Right lung (tissue), 5 donors: ENCODE measurements around the gene HDHD5. TPM values are rescaled to one million over a fixed set of nuclear protein-coding genes. Genes with fewer than 3 reads are reported as not detected.

Experiments used
- DNase-seq, 2 donors: peaks; one replicate each; pipeline ENCODE4 v3.0.0-alpha.2; 2013
- polyA plus RNA-seq, 5 donors: library from polyadenylated mRNA; unstranded; fragments of 120-200 nt; gene quantifications; one replicate each; pipeline versions ENCODE4 v1.2.1 to v1.2.3, GENCODE V29; 2013; ENCODE audit warnings: inconsistent platforms in 1 of 5, low replicate concordance in 1 of 5; ENCODE audit not compliant: insufficient read length in 5 of 5, insufficient read depth in 1 of 5

HDHD5 gene
- polyA plus RNA-seq, 5 donors, result 28.2 to 41.1 (median 33.2) TPM

DNA sequence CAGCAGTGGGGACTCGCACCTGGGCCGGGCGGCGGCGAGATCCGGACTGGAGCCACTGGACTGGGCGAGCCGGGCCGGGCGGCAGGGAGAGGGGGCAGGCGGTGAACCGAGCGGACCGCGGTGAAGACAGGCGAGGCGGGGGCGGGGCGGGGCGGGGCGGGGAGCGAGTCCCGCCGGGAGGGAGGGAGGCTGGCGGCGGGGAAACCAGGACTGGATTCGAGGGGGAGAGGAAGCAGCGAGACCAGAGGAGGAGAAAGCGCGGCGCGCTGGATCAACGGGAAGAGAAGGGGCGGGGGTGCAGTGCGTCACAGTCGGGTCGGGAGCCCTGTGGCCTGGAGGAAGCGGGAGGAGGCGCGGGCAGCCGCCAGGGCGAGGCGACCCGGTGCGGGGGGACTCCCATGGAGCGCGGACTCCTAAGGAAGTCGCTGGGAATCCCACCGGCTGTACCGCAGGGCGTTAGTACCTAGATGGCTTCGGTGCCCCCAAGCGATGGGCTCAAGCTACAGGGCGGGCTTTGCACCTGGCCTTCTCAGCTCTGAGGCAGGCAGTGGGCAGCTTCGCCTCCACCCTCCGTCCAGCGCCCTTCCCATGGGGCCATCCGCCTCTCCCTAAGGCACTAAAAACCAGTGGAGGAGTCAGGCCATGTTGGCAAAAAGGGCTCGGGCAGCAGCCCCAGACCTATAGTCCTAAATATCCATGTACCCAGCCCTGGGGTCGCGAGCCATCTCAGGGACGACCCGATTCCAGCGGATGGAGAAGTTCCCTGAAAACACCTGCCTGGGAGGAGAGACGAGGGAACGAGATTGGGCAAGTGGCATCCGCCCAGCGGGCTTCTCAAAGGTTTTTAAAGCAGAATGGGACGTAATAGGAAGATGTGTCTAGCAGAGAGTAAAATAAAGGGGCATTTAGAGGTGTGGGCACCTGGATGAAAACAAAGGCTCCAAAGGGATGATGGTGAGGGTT is 37.6 kb downstream of the HDHD5 start, which contains the start of gene TMEM121B:
Gene TMEM121B (minus strand): TSS at position 128 of the 963 bp plus-strand sequence. CDS start 233 bp downstream, outside the sequence.
- peak in 1 of 2 donors; percentile 26 for DNase-seq

DNA sequence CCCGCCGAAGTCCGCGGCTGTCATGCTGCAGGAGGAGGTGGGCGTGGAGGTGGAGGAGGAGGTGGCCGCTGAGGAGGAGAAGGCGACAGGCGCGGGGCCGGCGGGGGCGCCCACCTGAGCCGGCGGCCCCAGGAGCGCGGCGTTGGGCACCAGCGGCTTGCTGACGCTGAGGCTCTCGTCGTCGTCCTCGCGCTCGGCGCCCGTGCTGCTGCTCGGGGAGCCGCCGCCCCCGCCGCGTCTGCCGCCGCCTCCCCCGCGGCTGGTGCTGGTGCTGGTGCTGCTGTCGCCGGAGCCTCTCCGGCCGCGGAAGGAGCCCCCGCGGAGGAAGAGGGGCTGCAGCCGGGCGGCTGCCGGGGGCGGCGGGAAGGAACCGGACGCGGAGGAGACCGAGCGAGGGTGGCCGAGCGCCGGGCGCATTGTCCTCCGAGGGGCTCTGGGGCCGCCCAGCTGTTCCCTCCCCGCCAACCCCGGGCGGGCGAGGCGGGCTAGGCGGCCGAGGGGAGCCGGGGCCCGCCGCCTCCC is 38.3 kb downstream of the HDHD5 start:
- no peak for DNase-seq

DNA sequence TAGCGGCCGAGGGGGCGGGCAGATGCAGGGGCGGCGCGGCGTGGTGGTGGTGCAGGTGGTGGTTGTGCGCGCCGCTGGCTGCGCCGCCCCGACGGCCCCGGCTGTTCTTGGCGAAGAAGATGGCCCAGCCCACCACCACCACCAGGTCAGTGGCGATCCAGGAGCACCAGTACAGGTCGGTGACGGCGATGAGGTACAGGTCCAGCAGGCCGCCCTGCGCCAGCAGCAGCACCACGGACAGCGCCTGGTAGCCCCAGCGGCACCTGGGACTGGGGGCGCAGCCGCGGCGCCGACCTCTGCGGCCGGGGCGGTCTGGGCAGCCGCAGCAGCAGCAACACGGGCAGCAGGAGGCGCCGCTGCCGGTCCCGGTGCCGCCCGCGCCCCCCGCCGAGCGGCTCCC is 38.8 kb downstream of the HDHD5 start:
- peak; percentile 34 to 51 for DNase-seq

DNA sequence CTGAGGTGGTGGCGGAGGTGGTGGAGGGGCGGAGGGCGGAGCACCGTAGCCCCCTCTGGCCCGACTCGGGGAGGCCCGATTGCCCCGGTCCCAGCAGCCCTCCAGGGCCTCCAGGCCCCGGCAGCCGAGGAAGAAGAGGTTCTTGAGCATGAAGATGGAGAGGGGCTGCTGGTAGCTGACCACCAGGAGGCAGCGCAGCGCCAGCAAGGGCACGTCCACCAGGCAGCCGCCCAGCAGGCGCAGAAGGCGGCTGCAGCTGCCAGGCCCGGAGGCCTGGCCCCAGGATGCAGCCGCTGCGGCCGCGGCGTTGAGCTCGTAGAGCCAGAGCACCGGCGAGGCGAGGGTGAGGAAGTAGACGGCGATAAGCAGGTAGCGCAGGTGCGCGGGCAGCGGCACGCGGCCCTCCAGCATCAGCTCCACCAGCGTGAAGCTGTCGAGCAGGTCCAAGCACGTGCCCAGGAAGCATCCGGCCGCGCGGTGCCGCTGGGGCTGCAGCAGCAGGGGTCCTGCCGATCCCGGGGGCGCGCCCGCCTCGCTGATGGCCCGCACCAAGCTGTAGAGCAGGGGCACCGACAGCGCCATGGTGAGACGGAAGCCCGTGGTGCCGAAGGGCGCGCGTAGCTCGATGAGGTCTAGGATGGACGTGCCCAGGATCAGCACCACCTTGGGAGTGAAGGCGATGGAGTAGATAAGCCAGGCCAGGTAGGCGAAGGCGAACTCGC is 39.4 kb downstream of the HDHD5 start:
- no peak for DNase-seq

DNA sequence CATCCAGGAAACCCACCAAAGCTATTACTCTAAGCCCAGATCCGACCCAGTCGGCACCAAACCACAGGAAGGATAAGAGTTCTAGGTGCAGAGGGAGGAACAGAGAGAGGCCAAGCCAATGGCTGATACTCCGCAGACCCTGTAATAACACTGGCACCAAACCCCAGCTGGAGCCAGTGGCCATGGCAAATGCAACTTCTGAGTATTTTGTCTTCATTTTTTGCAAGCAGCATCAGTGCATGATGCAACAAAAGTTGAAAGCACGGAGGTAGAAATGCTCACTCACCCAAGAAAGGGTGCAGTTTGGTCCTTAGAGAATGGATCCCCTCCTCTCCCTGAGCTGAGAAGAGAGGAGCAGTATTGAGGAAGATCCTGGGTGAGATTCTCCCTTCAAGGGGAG is 40.7 kb downstream of the HDHD5 start:
- DNase-seq, result no peak

DNA sequence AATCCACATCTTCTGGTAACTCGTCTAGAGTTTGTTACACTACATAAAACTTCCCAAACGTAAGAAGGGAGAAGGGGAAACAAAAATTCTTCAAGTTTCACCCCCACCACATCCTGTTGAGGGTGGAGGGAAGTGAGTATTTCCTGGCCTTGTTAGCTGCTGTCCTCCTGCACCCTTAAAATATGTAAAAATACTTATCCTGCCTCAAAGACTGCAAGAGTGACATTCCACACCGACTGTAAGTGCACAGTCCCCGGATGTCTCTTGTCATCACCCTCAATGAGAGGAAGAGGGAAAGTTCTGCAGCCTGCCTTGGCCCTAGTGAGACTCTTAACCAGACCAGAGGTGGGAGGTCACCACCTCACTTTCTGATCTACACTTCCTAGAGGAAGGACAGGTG is 41.2 kb downstream of the HDHD5 start:
- no peak for DNase-seq

DNA sequence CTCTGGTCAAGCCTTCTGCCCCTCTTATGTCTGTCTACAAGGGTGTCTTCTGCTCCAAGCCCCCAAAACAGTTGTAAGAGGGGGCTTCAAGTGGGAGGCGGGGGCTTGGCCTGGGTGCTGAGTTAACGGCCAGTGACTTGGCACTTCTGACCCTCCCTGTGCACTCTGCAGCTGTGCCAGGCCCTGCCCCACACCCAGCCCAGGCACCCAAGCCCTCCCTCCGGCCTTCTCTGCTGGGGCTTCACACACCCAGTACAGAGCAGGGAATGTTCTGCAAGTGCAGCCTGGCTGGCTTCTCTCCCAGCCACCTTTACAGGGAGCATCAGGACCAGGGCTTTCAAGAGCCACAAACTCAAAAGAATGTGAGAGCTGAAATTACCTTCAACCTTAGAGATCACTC is 41.7 kb downstream of the HDHD5 start:
- no peak for DNase-seq

DNA sequence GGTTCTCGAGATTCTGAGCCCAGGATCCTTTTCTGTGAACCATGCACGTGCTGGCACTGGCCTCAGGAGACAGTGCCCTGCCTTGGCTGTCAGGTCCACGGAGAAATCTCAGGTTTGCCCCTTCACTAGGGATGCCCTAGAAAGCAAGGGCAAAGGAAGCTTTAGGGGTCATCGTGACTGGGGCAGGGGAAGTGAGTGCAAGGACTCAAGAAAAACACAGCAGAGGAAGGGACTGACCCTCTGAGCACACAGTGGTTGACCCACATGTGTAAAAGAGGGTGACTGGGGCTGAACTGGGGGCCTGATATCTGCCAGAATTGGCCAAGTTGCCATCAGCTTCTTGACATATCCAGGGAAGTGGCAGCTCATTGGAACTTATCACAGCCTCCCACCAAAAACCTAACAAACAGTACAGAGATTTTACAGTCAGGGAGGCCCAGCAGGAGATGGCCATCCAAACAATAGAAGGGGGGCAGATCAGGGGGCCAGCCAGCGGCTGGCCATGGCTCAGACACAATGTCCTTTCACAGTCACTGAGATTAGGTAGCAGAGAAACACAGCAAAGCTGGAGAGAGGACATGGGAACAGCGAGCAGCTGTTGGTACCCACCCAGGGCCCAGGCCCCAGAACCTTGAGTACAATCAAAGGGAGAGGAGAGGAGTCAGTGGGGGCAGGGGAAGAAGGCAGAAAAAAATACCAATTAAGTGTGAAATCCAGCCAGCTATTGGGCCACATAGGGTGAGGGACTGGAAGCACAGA is 42.3 kb downstream of the HDHD5 start:
- DNase-seq, result no peak

DNA sequence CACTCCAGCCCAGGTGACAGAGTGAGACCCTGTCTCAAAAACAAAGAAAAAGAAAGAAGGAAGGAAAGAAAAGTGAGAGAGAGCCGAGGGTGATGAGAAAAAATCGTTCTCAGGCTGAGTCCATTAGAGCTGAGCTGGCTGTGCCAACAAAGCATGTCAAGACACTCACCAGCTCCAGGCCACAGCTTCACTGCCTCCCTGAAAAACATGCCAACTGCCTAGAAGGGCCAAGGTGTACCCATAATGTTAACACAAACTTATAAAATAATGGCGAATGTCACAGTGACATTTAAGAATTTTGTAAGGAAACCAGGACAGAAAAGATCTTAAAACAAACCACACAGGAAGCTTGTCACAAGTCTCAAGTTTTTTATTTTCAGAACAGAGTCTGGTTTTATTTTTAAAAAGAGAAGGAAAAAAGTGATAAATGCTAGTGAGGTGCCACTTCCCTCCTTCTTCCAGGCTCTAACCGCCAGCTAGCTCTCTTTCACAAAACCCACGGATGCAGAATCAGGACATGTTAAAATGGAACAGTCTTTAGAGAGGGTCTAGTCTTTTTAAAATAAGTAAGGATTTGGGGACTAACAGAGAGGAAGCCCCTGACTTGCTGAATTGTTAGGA is 43.0 kb downstream of the HDHD5 start:
- DNase-seq, result no peak

DNA sequence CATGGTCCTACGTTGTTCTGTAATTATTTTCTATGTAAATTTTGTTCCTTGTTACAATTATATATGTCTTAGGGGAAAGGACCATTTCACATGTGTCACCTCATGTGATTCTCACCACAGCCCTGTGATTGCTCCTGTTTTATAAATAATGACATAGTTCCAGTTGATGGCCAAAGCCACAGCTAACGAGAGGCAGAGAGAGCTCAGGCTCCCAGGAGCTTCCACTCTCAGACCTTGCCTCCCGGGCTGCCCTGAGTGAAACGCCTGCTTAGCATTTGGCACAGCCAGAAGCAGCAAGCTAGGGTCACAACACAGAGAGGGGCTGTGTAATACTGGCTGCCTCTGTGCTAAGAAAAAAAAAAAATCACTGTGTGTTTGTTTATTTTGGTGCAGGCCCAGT is 43.8 kb downstream of the HDHD5 start:
- DNase-seq, result no peak

DNA sequence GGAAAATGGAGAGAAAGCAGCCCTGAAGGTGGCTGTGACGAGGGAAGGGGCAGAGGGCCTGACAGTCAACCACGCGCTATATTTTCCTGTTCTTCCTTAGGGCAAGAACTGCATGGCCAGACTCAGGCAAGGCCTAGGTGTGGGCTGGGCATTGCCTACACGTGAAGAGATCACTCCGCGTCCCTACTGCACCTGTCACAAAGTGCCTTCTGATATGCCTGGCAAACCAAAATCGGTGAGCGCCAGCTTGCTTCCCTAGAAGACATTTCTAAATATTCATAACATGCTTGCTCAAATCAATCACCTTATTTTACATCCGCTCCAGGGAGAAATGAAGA is 44.2 kb downstream of the HDHD5 start:
- no peak for DNase-seq

DNA sequence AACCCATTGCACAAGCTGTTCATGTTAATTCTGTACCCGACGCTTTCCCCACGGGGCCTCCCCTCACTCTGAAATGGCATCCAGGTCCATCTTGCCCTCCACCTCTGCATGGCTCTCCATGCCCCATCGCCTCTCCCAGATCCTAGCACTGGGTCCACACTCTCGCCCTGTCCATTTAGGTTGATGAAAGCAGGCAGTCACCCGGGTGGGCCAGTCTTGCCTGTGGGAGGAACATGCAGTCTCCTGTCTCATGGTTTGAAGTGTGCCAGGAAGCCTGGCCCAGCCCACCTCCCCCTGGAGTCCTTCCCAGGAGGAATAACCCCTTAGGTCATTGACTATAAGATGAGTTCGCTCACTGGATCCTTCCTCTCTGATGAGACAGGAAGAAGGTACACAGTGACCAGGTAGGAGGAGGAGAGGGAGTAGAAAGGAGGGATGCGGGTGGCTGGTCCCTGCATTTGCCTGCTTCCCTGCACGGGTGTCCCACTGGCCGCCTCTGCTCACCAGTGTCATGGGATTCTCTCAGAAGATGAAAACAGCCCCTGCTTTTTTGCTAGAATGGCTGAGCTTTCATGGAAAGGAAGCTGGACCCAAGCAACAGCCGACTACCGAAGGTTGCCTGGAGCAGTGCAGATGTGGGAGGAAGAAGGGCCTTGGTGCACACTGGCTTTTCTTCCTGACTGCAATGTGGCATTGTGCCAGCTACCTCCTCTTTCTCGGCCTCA is 44.7 kb downstream of the HDHD5 start:
- no peak for DNase-seq

DNA sequence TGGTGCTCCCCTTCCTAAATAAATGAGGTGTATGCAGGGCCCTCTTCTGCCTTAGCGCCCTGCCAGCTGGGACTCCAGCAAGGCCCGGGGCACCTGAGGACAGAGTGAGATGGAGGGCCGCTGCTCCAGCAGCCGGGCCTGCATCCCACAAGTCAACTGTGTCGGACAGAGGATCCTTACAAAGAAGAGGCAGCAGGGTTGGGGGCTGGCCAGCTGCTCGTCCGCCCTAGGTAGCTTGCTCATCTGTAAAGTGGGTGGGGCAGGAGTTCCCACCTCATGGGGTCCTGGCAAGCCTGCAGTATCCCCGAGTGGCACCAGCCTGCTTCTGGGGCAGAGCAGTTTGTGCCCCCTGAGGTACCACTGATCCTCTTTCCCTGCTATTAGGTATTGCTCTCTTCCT is 45.5 kb downstream of the HDHD5 start:
- no peak for DNase-seq

DNA sequence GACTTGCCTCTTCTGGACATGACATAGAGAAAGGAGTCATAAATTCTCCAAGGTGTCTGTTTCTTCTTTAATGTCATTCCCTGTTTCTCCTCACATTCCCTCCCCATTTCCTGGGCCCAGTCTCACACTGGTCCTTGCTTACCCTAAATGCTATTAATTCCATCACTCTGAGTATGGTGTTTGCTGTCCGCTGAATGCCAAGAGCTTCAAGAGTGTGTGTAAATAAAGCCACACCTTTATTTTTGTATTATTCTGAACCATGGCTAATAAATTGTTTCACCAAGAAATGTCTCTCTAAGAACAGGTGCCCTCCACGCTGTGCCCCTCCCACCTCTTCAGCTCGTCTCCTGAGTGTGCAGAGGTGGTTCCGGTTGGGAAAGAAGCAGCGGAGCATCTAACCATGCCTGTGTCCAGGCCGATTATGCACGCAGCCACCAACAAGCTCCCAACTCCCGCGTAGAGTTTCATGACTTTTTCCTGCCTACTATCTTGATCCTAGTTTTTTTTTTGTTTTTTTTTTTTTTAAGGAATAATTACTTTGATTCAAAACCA is 46.5 kb downstream of the HDHD5 start:
- no peak for DNase-seq

DNA sequence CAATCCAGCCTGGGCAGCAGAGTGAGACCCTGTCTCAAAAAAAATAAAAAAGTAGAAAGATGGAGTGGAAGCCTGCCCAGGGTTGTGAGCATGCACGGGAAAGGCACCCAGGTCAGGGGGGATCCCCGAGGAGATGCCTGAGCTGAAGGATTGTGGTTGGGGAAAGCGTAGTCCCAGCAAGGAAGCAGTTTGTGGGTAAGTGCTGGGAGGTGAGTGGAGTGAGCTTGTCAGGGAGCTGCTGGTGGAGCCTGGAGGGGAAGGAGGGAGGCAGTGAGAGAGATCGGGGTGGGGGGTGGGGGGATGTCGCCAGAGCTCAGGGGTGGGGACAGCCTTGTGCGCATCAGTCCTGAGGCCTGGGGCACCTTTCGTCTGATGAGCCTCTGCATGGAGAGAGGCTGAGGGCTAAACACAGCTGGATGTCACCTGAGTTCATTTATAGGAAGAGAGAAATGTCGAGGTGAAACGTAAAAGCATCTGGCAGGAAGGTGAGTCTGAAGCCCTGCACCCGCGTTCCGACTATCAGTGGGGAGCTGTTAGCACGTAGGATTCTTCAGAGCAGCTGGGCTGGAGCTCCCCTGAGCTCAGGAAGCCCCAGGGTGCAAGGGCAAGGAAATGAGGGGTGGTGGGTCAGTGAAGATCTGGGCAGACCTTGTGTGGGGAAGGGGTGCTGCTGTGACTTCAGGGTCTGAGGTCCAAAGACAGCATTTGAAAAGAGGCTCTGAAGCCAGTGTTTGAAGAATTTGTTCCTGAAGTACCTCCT is 48.1 kb downstream of the HDHD5 start:
- no peak for DNase-seq

DNA sequence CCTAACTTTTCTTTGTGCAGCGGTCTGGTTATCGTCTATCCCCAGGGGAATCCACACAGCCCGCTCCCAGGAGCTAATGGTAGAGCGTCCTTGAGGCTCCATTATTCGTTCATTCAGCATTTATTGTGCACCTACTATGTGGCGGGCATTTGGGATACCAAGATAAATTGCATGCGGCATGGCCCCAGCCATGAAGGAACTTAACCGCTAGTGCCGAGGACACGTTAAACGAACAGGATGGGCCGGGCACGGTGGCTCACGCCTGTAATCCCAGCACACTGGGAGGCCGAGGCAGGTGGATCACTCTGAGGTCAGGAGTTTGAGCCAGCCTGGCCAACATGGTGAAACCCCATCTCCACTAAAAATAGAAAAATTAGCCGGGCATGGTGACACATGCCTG is 49.1 kb downstream of the HDHD5 start:
- no peak for DNase-seq

DNA sequence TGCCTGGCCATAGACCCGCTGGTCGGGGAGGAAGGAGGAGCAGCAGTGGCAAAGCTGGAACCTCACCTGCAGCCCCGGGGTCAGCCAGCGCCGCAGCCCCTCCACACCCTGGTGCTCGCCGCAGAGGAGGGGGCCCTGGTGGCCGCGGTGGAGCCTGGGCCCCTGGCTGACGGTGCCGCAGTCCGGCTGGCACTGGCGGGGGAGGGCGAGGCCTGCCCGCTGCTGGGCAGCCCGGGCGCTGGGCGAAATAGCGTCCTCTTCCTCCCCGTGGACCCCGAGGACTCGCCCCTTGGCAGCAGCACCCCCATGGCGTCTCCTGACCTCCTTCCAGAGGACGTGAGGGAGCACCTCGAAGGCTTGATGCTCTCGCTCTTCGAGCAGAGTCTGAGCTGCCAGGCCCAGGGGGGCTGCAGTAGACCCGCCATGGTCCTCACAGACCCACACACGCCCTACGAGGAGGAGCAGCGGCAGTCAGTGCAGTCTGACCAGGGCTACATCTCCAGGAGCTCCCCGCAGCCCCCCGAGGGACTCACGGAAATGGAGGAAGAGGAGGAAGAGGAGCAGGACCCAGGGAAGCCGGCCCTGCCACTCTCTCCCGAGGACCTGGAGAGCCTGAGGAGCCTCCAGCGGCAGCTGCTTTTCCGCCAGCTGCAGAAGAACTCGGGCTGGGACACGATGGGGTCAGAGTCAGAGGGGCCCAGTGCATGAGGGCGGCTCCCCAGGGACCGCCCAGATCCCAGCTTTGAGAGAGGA is 49.8 kb downstream of the HDHD5 start:
- DNase-seq, result no peak

DNA sequence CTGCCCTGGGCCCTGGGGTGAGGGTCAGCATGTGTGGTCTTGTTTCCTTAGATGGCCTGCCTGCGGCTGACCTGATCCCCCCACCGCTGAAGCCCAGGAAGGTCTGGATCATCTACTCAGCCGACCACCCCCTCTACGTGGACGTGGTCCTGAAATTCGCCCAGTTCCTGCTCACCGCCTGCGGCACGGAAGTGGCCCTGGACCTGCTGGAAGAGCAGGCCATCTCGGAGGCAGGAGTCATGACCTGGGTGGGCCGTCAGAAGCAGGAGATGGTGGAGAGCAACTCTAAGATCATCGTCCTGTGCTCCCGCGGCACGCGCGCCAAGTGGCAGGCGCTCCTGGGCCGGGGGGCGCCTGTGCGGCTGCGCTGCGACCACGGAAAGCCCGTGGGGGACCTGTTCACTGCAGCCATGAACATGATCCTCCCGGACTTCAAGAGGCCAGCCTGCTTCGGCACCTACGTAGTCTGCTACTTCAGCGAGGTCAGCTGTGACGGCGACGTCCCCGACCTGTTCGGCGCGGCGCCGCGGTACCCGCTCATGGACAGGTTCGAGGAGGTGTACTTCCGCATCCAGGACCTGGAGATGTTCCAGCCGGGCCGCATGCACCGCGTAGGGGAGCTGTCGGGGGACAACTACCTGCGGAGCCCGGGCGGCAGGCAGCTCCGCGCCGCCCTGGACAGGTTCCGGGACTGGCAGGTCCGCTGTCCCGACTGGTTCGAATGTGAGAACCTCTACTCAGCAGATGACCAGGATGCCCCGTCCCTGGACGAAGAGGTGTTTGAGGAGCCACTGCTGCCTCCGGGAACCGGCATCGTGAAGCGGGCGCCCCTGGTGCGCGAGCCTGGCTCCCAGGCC is 50.6 kb downstream of the HDHD5 start:
- no peak for DNase-seq
